ENCODE data around the gene MAPK4.

MAPK4 gene

DNA sequence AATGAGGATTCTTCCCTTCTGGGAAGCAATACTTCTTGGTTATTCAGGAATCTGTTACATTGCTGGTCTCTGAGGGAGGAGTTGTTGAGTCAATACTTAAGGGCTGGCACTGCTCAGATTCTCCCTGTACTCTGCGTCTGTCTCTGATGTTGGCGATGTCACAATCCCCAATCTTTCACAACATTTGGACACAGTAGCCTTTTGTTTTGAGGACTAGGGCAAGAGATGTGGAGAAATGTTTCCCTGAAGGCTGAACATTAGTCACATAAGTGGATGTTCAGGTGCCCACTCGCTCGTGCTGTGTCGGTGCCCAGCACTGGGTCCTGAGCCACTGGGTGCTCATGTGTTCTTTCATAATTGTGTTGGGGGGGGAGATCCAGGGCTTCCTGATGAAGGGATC is 55.0 kb downstream of the MAPK4 start:
- H3K4me3 ChIP-seq (replicated peaks; ENCODE audit: low read depth, low read length) = no peak overlapping the region
- TF ChIP-seq, protein P1, sequence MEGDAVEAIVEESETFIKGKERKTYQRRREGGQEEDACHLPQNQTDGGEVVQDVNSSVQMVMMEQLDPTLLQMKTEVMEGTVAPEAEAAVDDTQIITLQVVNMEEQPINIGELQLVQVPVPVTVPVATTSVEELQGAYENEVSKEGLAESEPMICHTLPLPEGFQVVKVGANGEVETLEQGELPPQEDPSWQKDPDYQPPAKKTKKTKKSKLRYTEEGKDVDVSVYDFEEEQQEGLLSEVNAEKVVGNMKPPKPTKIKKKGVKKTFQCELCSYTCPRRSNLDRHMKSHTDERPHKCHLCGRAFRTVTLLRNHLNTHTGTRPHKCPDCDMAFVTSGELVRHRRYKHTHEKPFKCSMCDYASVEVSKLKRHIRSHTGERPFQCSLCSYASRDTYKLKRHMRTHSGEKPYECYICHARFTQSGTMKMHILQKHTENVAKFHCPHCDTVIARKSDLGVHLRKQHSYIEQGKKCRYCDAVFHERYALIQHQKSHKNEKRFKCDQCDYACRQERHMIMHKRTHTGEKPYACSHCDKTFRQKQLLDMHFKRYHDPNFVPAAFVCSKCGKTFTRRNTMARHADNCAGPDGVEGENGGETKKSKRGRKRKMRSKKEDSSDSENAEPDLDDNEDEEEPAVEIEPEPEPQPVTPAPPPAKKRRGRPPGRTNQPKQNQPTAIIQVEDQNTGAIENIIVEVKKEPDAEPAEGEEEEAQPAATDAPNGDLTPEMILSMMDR (IDR thresholded peaks at IDR 0.05; ENCODE audit: low read depth, low read length, missing control alignments) = no peak
- no peak for DNase-seq (ENCODE audit: extremely low read depth, low read depth)

DNA sequence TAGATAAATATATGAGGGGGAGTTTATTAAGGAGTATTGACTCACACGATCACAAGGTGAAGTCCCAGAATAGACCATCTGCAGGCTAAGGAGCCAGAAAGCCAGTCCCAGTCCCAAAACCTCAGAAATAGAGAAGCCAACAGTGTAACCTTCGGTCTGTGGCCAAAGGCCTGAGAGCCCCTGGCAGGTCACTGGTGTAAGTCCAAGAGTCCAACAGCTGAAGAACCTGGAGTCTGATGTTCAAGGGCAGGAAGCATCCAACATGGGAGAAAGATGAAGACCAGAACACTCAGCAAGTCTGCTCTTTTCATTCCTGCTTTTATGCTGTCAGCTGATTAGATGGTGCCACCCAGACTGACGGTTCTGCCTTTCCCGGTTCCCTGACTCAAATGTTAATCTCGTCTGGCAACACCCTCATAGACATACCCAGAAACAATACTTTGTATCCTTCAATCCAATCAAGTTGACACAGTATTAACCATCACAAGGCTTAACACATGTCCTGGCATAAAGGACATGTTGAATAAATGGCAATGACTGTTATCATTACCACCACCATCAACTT is 56.7 kb downstream of the MAPK4 start:
- no peak for DNase-seq (ENCODE audit: extremely low read depth, low read depth)
- no peak overlapping the region for H3K4me3 ChIP-seq (replicated peaks; ENCODE audit: low read depth, low read length)
- TF ChIP-seq, protein P1 (IDR thresholded peaks at IDR 0.05; ENCODE audit: low read depth, low read length, missing control alignments) = no peak

DNA sequence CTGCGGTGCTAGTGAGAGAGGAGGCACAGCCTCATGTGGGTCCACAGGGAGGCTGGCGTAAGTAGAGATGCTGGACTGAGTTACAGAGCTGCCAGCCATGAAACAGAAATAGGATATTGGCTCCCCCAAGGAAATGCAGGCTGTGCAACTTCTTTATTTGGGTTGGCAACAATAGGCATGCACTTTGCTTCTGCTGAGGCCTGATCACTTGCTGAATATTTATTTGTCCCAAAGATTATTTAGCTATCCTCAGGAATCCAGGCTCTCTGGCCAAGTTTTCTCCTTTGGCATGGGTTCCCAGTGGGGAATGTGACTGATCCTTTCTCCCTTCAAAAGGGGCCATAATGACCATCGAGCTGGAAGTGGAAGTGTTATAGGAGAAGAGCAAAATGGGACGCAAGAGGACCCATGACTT is 60.0 kb downstream of the MAPK4 start:
- no peak overlapping the region for H3K4me3 ChIP-seq (replicated peaks; ENCODE audit: low read depth, low read length)
- no peak for DNase-seq (ENCODE audit: extremely low read depth, low read depth)
- TF ChIP-seq, protein P1 (IDR thresholded peaks at IDR 0.05; ENCODE audit: low read depth, low read length, missing control alignments) = no peak

GRCh38 chr18:50620319-50620718 is 60.4 kb downstream of the MAPK4 start:
- no peak overlapping the region for H3K4me3 ChIP-seq (replicated peaks; ENCODE audit: low read depth, low read length)
- TF ChIP-seq, protein P1 (IDR thresholded peaks at IDR 0.05; ENCODE audit: low read depth, low read length, missing control alignments) = no peak
- no peak for DNase-seq (ENCODE audit: extremely low read depth, low read depth)

- DNase-seq (ENCODE audit: extremely low read depth, low read depth) = no peak
- TF ChIP-seq, protein P1 (IDR thresholded peaks at IDR 0.05; ENCODE audit: low read depth, low read length, missing control alignments) = no peak
- H3K4me3 ChIP-seq (replicated peaks; ENCODE audit: low read depth, low read length) = no peak overlapping the region
These were observed 61.5 kb downstream of the MAPK4 start for GRCh38 chr18:50621366-50621765.

GRCh38 chr18:50622320-50622719 is 62.4 kb downstream of the MAPK4 start:
- DNase-seq (ENCODE audit: extremely low read depth, low read depth) = no peak
- TF ChIP-seq, protein P1 (IDR thresholded peaks at IDR 0.05; ENCODE audit: low read depth, low read length, missing control alignments) = no peak
- H3K4me3 ChIP-seq (replicated peaks; ENCODE audit: low read depth, low read length) = no peak overlapping the region

- TF ChIP-seq, protein P1 (IDR thresholded peaks at IDR 0.05; ENCODE audit: low read depth, low read length, missing control alignments) = no peak
- no peak overlapping the region for H3K4me3 ChIP-seq (replicated peaks; ENCODE audit: low read depth, low read length)
- no peak for DNase-seq (ENCODE audit: extremely low read depth, low read depth)
These were observed 63.0 kb downstream of the MAPK4 start for GRCh38 chr18:50622865-50623393.

All from HFF-Myc (cell line).